Measurements from ENCODE around the gene AP1G1. TPM values are rescaled to one million over a fixed set of nuclear protein-coding genes. Genes with fewer than 3 reads are reported as not detected.

The AP1G1 gene
- total RNA-seq, 1 donor from 2014 or later = 104 TPM

DNA sequence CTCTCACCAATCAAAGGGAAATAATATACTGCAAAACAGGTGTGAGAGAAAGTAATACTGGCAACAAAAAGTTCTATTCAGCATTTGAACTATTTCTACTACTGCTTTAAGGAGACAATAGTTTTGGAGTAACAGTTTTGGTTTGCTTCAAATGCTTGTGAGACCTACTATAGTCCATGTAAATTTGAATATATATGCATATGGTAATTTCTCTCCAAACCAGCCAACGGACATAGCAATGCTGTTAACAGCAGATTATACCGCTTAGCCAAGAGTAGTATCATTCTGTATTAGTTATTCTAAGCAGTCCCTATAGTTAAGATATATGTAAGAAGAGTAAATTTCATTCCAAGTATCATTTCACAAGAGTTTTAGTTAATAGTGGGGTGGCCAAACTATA, 102.6 kb downstream of the AP1G1 start:
- H3K4me3 Mint-ChIP-seq (ENCODE audit: unreplicated experiment) = no peak overlapping the region
- no peaks in the 10 kb centered on the region for H3K27me3 Mint-ChIP-seq (ENCODE audit: unreplicated experiment)
- H3K4me1 Mint-ChIP-seq (ENCODE audit: unreplicated experiment) = peaks cover 10% of the 10 kb centered on the region
- no peak for TF ChIP-seq CTCF (IDR thresholded peaks at IDR 0.05; ENCODE audit: unreplicated experiment)
- no peak overlapping the region for H3K27ac Mint-ChIP-seq (ENCODE audit: unreplicated experiment)
- DNase-seq (ENCODE audit: low spot score) = no peak
- H3K9me3 Mint-ChIP-seq (ENCODE audit: unreplicated experiment) = no peaks in the 10 kb centered on the region
- H3K36me3 Mint-ChIP-seq (ENCODE audit: low read depth, unreplicated experiment) = no peaks in the 10 kb centered on the region

DNA sequence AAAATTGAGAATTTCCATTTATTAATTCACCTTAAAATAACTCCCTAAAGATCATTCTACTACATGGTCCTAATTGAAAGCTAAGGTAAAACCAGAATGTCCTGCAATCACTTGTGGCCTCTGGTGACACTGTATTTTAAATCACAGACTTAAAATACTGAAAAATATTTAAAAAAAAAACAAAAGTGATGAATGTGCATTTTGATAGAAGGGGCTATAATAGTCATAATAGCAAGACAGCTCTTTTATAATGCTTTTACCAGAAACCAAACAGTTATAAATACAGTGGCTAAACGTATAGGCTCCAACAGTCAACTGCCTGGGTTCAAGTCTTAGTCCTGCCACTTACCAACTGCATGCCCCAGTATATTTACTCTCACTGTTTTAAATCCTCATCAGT, 105.3 kb downstream of the AP1G1 start:
- Mint-ChIP-seq H3K4me1 (ENCODE audit: unreplicated experiment) (peaks cover 10% of the 10 kb centered on the region), H3K9me3 (ENCODE audit: unreplicated experiment) (no peaks in the 10 kb centered on the region), H3K27ac (ENCODE audit: unreplicated experiment) (no peak overlapping the region), H3K4me3 (ENCODE audit: unreplicated experiment) (no peak overlapping the region), H3K27me3 (ENCODE audit: unreplicated experiment) (no peaks in the 10 kb centered on the region), H3K36me3 (ENCODE audit: low read depth, unreplicated experiment) (peaks cover 7% of the 10 kb centered on the region)
- TF ChIP-seq CTCF (IDR thresholded peaks at IDR 0.05; ENCODE audit: unreplicated experiment) = no peak
- no peak for DNase-seq (ENCODE audit: low spot score)

GRCh38 chr16:71700831-71701230, 107.8 kb downstream of the AP1G1 start:
- Mint-ChIP-seq H3K27ac (ENCODE audit: unreplicated experiment) (no peak overlapping the region), H3K4me3 (ENCODE audit: unreplicated experiment) (no peak overlapping the region), H3K4me1 (ENCODE audit: unreplicated experiment) (no peaks in the 10 kb centered on the region), H3K9me3 (ENCODE audit: unreplicated experiment) (no peaks in the 10 kb centered on the region), H3K27me3 (ENCODE audit: unreplicated experiment) (no peaks in the 10 kb centered on the region), H3K36me3 (ENCODE audit: low read depth, unreplicated experiment) (peaks cover 7% of the 10 kb centered on the region)
- DNase-seq (ENCODE audit: low spot score) = no peak
- no peak for TF ChIP-seq CTCF (IDR thresholded peaks at IDR 0.05; ENCODE audit: unreplicated experiment)

GRCh38 chr16:71698491-71698890, 110.1 kb downstream of the AP1G1 start:
- no peak for TF ChIP-seq CTCF (IDR thresholded peaks at IDR 0.05; ENCODE audit: unreplicated experiment)
- Mint-ChIP-seq H3K9me3 (ENCODE audit: unreplicated experiment) (no peaks in the 10 kb centered on the region), H3K27me3 (ENCODE audit: unreplicated experiment) (no peaks in the 10 kb centered on the region), H3K4me1 (ENCODE audit: unreplicated experiment) (no peaks in the 10 kb centered on the region), H3K36me3 (ENCODE audit: low read depth, unreplicated experiment) (peaks cover 7% of the 10 kb centered on the region), H3K27ac (ENCODE audit: unreplicated experiment) (no peak overlapping the region), H3K4me3 (ENCODE audit: unreplicated experiment) (no peak overlapping the region)
- no peak for DNase-seq (ENCODE audit: low spot score)

DNA sequence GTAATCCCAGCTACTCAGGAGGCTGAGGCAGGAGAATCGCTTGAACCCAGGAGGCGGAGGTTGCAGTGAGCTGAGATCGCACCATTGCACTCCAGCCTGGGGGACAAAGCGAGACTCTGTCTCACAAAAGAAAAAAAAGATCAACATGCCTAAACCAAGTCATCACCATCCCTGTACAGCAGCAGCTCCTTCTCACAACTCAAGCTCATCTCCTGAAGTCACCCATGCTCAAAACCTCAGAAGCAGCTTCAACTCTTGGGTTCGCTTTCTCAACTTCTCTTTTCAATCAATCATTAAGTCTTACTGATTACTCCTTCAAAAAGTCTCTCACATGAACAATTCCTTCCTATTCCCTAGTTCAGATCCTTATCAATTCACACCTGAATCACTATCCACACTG, 115.5 kb downstream of the AP1G1 start:
- H3K4me1 Mint-ChIP-seq (ENCODE audit: unreplicated experiment) = no peaks in the 10 kb centered on the region
- no peak for TF ChIP-seq CTCF (IDR thresholded peaks at IDR 0.05; ENCODE audit: unreplicated experiment)
- peaks cover 1% of the 10 kb centered on the region for H3K27me3 Mint-ChIP-seq (ENCODE audit: unreplicated experiment)
- no peak for DNase-seq (ENCODE audit: low spot score)
- no peak overlapping the region for H3K4me3 Mint-ChIP-seq (ENCODE audit: unreplicated experiment)
- no peak overlapping the region for H3K27ac Mint-ChIP-seq (ENCODE audit: unreplicated experiment)
- H3K9me3 Mint-ChIP-seq (ENCODE audit: unreplicated experiment) = no peaks in the 10 kb centered on the region
- no peaks in the 10 kb centered on the region for H3K36me3 Mint-ChIP-seq (ENCODE audit: low read depth, unreplicated experiment)
